Epithelial cell of proximal tubule (primary cell): ENCODE measurements around the gene SIGLEC15. TPM values are rescaled to one million over a fixed set of nuclear protein-coding genes. Genes with fewer than 3 reads are reported as not detected.
"Not testable (repeated sequence)": the region's sequence is repeated elsewhere in the genome, so short reads cannot be mapped to it uniquely, and the experiment has no call there.

Experiments used
- DNase-seq: peaks from one replicate; pipeline ENCODE4 v3.0.0-alpha.2; 2011; ENCODE audit warnings: low read depth
- H3K4me3 ChIP-seq: 2 replicates; pipeline ENCODE4 v1.5.1; 2011; ENCODE audit warnings: low read depth, mild to moderate bottlenecking, low read length
- total RNA-seq: library from RNA; depleted of rRNA; stranded (reverse); fragments of >200 nt; gene quantifications from 2 replicates; pipeline ENCODE4 v1.2.3, GENCODE V29; 2015
- TF ChIP-seq, protein P1 (sequence below): conservative IDR thresholded peaks from 2 replicates; pipeline ENCODE4 v1.5.1; 2012; ENCODE audit warnings: low read depth, mild to moderate bottlenecking, low read length

The SIGLEC15 gene
- total RNA-seq, 1 donor from 2014 or later, result 9.4 TPM

DNA sequence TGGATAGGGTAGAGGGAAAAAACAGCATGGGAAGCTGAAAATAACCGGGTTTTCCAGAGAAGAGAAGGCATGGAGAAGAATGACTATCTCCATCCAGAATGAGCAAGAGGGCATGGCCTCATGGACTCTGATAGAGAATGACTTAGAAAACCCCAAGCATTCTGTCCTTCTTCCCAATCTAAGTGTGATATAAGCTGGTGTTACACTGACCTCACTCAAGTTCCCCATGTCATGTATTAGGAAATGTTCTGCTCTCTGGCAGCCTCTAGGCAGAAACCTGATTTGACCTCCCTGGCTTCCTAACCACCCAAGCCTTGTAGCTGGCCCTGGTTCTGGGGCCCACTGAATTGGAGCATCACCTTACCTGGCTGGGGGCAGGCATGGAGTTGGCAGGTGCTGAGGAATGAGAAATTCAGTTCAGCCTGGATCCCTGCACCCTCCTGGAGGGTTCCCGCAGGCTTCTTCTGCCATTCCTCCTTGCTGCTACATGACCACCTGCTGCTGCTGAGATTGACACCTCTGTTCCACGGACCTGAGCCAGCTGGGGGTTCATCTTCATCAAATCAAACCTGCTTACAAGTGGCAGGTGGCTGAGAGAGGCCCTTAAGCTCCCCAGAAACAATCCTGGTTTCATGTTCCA lies 5.2 kb upstream of the SIGLEC15 start:
- no peak overlapping the region for H3K4me3 ChIP-seq
- TF ChIP-seq, protein P1, sequence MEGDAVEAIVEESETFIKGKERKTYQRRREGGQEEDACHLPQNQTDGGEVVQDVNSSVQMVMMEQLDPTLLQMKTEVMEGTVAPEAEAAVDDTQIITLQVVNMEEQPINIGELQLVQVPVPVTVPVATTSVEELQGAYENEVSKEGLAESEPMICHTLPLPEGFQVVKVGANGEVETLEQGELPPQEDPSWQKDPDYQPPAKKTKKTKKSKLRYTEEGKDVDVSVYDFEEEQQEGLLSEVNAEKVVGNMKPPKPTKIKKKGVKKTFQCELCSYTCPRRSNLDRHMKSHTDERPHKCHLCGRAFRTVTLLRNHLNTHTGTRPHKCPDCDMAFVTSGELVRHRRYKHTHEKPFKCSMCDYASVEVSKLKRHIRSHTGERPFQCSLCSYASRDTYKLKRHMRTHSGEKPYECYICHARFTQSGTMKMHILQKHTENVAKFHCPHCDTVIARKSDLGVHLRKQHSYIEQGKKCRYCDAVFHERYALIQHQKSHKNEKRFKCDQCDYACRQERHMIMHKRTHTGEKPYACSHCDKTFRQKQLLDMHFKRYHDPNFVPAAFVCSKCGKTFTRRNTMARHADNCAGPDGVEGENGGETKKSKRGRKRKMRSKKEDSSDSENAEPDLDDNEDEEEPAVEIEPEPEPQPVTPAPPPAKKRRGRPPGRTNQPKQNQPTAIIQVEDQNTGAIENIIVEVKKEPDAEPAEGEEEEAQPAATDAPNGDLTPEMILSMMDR, result no peak
- DNase-seq, result no peak

DNA sequence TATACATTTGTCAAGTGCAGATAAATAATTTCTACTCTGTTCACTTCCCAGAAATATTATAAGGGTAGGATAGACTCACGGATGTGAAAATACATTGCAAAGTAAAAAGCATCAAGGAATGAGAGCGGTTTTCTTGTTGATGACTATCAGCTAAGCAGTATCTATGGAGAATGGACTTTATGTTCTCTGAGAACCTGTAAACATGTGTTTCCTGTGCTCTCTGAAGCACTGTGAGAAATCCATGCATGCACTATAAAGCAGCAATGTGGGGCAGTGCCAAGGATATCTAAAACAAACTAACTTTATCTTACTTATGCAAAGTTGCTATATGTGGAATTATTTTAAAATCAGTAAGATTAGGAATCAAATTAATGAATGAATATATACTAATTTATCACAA lies 4.4 kb upstream of the SIGLEC15 start:
- TF ChIP-seq, protein P1, result no peak
- H3K4me3 ChIP-seq, result no peak overlapping the region
- DNase-seq, result no peak

DNA sequence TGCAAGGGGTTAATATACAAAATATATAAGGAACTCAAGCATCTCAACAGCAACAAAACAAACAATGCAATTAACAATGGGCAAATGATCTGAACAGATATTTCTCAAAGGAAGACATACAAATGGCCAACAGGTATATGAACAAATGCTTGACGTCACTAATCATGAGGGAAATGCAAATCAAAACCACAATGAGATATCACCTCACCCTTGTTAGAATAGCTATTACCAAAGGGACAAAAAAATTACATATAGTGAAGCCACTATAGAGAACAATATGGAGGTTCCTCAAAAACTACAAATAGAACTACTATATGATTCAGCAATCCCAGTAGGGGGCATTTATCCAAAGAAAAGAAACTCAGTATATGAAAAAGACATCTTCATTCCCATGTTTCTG lies 3.8 kb upstream of the SIGLEC15 start:
- no peak for DNase-seq
- H3K4me3 ChIP-seq, result no peak overlapping the region
- TF ChIP-seq, protein P1, result no peak

DNA sequence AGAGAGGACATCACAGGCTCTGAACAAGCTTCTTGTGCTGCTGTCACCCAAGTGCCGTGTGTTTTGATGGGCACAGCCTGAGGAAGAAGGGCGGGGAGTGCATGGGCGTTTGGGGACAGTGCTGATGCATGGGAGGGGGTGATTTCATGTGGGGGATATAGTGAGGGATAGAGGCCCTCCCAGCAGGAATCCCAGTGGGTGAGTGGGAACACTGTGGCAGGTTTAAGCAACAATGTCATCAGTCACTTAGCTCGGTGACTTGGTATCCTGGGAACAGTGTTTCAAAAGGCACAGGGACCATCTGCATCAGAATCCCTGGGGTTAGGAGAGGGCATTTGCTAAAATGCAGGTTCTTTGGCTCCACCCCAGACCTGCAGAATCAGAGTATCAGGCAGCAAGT lies 609 bp downstream of the SIGLEC15 start:
- peak overlapping the region; percentile 37 for H3K4me3 ChIP-seq
- TF ChIP-seq, protein P1, result no peak
- DNase-seq, result no peak

DNA sequence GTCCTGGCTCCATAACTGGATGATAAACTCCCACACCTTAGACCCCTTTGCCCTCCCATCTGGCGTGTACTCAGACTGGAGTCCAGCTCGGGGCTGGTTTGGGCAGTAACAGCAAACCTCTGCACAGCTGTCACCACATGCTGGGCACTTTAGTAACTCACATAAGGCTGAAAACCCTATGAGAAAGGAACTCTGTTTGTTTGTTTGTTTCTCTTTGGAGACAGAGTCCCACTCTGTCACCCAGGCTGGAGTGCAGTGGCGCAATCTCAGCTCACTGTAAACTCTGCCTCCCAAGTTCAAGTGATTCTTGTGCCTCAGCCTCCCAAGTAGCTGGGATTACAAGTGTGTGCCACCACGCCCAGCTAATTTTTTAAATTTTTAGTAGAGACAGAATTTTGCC lies 1.2 kb downstream of the SIGLEC15 start:
- H3K4me3 ChIP-seq, result peak overlapping the region; percentile 37
- not testable (repeated sequence) for DNase-seq

DNA sequence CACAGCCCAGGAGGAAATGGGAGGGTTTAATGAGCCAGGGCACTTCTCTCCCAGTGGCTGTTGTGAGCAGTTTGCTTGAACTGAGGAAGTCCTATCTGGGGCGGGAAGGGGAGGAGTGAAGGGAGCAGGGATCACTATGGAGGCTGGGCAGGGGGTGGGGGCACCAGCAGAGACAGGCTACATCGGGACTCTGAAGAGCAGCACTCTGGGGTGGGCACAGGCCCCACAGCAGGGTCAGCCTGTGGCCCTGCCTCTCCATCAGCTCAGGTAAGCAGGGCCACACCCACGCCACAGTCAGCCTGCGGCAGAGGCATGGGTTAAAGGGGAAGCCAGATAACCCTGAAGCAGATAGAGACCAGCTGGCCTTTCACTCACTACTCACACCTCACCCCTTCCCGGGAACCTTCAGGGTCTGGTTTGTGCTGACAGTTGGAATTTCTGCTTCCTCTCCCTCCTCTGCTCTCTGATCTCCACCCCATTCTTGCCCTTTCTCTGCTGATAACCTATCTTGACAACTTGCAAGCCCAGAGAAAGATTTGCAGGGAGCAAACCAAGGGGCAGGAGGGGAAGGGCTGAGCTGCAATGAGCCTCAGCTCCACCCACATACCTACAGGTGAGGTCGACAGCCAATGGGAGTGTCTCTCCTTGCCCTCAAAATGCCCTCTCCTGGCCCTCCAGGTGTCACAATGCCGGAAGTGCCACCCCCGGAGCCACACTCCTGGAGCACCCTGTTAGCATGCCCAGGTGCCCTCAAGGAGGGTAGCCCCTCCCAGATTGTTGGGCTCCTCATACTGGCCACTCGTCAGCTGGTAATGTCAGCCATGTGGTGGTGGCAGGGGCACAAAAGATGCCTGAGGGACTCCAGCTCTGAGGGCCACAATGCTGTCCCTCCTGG lies 3.7 kb downstream of the SIGLEC15 start:
- TF ChIP-seq, protein P1, result no peak
- no peak for DNase-seq
- H3K4me3 ChIP-seq, result no peak overlapping the region

DNA sequence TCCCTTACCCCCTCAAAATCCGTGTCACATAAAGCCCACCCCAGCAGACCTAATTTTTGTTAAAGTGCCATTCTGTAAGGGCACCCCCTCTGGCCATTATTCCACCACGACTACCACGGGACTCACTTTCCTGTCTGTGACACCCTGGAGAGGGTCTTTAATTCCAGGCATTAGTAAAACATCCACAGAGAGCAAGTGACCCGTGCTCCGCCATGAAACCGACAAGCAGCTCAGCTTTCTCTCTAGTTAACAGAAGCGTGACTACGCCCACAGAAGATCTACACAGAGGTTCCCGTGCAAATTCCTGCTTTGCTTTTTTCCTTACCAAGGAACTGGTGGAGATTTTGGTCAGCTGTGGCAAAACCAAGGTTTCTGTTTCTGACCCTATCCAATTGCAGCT lies 4.4 kb downstream of the SIGLEC15 start:
- TF ChIP-seq, protein P1, result no peak
- DNase-seq, result no peak

More for the DNA sequence above, 4.4 kb downstream of the SIGLEC15 start:
- H3K4me3 ChIP-seq, result no peak overlapping the region
